NT2/D1 (cell line): ENCODE measurements around the gene RAB27A.

Experiments used
- SUZ12 ChIP-seq: IDR thresholded peaks from 2 replicates; pipeline ENCODE4 v1.6.1; 2011; ENCODE audit not compliant: insufficient read length, insufficient read depth; ENCODE audit errors: extremely low read depth
- YY1 ChIP-seq: IDR thresholded peaks from 2 replicates; pipeline ENCODE4 v1.6.1; 2011; ENCODE audit not compliant: insufficient read length, insufficient read depth
- ZNF274 ChIP-seq: IDR thresholded peaks from 2 replicates; pipeline ENCODE4 v1.6.1; 2011; ENCODE audit warnings: mild to moderate bottlenecking, low read depth, low read length

DNA sequence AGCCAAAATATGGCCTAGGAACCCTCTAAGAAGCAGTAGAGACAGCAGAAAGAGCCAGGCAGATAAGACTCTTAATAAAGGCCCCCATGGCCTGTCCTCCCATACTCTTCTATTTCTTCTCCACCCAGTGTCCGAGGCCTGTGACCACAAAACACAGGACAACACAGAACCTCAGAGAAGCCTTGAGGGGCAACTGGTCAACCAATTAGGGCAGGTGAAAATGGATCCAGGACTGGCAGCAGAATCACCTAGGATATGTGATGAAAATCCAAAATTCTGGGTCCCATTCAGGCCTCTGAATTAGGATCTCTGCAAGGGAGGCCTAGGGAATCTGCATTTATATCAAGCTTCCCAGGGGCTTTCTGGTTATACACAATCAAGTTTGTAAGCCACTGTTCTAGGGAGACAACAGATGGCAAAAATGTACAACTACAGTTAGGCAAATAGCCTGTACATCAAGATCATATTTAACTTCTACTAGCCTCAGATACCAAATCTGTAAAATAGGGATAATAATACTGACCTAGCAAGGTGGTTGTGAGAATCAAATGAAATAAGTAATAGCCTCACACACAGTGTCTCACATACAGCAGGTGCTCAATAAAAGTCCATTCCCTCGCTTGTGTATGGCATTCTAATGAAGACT, 10.4 kb downstream of the RAB27A start:
- TF ChIP-seq ZNF274 (no peak), YY1 (no peak), SUZ12 (no peak)
